Ovary (tissue), 3 donors: ENCODE data around the gene KRTAP5-7.
"Not testable (repeated sequence)": the region's sequence is repeated elsewhere in the genome, so short reads cannot be mapped to it uniquely, and the experiment has no call there.

Experiments used
- CTCF ChIP-seq, 3 donors: fragments of 450-650 bp in 2 of 3; fragments of 200-600 bp in 1 of 3; IDR thresholded peaks; one replicate each; pipeline versions ENCODE4 v1.5.1 to v1.8.0; 2016 to 2022; ENCODE audit warnings: antibody characterized with exemption in 3 of 3, mild to moderate bottlenecking in 1 of 3
- EP300 ChIP-seq: sonication (generic); formaldehyde crosslinking; IDR thresholded peaks from one replicate; pipeline ENCODE4 v1.6.1; 2017; ENCODE audit warnings: antibody characterized with exemption
- POLR2A ChIP-seq: fragments of 450-650 bp; IDR thresholded peaks from one replicate; pipeline ENCODE4 v1.6.1; 2017; ENCODE audit warnings: antibody characterized with exemption, mild to moderate bottlenecking, moderate library complexity
- donor health status: DM: no; HTN: no; CAD: no.

DNA sequence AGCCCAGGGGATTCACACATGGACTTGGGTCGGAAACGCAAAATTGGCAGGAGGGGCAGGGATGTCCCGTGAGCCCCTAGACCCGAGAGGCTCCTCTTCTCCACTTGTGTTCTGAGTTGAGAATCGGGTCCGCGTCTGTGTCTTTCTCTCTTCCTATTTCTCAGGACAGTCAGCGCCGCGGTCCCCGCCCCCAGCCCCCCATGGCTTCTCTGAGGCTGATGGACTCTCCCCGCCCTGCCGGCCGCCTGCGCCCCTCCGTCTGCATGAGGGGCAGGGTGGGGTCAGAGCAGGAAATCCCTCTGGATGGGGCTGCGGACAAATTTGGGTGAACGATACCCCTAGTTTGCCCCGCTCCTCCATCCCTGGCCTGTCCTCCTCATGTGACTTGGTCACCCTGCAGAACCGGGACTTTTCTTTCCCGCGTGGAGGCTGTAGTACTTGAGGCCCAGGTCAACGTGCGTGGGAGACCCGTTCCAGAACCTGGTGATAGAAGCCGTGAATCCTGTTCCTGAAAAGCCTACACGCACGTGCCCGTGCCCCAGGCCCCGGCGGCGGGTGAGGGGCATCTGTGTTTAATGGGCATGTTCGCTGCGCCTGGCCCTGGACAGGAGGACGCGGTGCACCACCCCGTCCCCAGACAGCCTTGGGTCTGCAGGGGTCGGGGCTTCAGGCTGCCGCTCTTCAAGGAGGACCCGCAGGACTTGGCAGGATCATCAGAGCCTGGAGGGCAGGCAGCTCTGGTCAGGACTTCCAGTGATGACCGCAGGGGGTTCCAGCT lies 49.8 kb downstream of the KRTAP5-7 start:
- not testable (repeated sequence) for TF ChIP-seq CTCF (IDR thresholded peaks at IDR 0.05); EP300; POLR2A
